Brain microvascular endothelial cell (primary cell): ENCODE results near the gene F5.
"Not testable (repeated sequence)": the region's sequence is repeated elsewhere in the genome, so short reads cannot be mapped to it uniquely, and the experiment has no call there.

Experiments used
- DNase-seq: peaks from one replicate; pipeline ENCODE4 v3.0.0-alpha.2; 2020
- H3K27ac ChIP-seq: fragments of 250-450 bp; sonication (Bioruptor Pico); 2 replicates; pipeline ENCODE4 v1.5.1; 2020; ENCODE audit warnings: mild to moderate bottlenecking, moderate library complexity
- H3K27me3 ChIP-seq: fragments of 250-450 bp; sonication (Bioruptor Pico); replicated peaks from 2 replicates; pipeline ENCODE4 v1.5.1; 2020; ENCODE audit warnings: mild to moderate bottlenecking
- H3K36me3 ChIP-seq: fragments of 250-450 bp; sonication (Bioruptor Pico); replicated peaks from 2 replicates; pipeline ENCODE4 v1.5.1; 2020; ENCODE audit warnings: mild to moderate bottlenecking
- H3K4me3 ChIP-seq: 2 replicates; pipeline ENCODE4 v1.5.1; 2011; ENCODE audit warnings: low read depth, mild to moderate bottlenecking, control low read depth, low read length, moderate library complexity
- in situ Hi-C: cut with HindIII; loops from 2 replicates; pipeline ENCODE4 v1.10.0; 2017; ENCODE audit warnings: low sequenced_read_pairs, low pct_ligation_motif_present
- TF ChIP-seq, protein P1 (sequence below): IDR thresholded peaks from 2 replicates; pipeline ENCODE4 v1.5.1; 2011; ENCODE audit warnings: low read depth, mild to moderate bottlenecking, moderate library complexity, low read length, control low read depth, inconsistent platforms; ENCODE audit errors: missing control alignments

F5 gene

DNA sequence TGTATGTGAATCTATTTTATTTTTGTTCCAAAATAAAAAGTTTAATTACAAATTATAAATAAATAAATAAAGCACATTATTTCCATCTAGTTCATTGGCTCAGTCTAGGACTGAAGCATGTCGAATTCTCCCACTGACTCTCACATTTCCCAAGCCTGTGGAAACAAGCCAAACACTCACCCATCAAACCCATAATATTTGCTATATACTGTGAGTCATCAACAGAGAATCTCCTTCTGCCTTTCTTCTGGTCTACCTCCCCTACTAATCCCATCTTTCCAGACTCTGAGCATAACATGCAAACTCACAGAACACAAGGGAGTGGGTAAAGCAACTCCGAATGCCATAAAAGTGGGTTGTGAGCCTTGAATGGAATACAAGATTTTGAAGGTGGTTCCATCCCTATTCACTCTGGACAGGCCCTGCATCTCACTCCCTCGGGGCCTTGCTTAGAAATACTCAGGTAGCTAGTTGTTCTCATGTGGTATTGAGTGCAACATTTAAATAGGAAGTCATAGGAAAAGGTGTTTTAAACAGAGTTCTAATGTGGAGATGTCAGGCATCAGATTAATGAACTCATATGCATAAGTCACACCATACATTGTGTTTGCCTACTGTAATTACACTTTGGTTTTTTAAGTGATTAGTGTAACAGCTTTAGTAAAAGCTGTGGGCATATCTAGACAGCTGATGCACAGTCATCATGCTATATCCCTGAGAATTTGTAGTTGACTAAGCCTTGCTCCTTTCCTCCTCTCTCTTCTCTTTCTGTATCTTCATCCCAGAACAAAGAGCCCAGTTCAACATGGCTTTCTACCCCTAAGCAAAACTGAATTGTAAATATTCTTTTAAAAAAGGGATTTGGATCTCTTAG is 47.0 kb downstream of the F5 start:
- TF ChIP-seq, protein P1, sequence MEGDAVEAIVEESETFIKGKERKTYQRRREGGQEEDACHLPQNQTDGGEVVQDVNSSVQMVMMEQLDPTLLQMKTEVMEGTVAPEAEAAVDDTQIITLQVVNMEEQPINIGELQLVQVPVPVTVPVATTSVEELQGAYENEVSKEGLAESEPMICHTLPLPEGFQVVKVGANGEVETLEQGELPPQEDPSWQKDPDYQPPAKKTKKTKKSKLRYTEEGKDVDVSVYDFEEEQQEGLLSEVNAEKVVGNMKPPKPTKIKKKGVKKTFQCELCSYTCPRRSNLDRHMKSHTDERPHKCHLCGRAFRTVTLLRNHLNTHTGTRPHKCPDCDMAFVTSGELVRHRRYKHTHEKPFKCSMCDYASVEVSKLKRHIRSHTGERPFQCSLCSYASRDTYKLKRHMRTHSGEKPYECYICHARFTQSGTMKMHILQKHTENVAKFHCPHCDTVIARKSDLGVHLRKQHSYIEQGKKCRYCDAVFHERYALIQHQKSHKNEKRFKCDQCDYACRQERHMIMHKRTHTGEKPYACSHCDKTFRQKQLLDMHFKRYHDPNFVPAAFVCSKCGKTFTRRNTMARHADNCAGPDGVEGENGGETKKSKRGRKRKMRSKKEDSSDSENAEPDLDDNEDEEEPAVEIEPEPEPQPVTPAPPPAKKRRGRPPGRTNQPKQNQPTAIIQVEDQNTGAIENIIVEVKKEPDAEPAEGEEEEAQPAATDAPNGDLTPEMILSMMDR: no peak
- DNase-seq: peak; percentile 86
- H3K27me3 ChIP-seq: no peaks in the 10 kb centered on the region
- H3K36me3 ChIP-seq: no peaks in the 10 kb centered on the region
- no peak overlapping the region for H3K27ac ChIP-seq
- no peak overlapping the region for H3K4me3 ChIP-seq
- in situ Hi-C loops: no loop called here

DNA sequence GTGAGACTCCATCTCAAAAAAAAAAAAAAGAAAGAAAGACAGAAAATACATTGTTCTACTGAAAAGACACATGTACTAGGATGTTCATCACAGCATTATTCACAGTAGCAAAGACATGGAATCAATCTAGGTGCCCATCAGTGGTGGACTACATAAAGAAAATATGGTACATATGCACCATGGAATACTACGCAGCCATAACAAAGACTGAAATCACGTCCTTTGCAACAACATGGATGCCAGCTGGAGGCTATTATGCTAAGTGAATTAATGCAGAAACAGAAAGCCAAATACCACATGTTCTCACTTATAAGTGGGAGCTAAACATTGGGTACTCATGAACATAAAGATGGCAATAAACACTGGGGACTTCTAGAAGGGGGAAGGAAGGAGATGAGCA is 51.6 kb downstream of the F5 start:
- H3K36me3 ChIP-seq: no peaks in the 10 kb centered on the region
- no peak for DNase-seq
- H3K4me3 ChIP-seq: no peak overlapping the region
- H3K27me3 ChIP-seq: no peaks in the 10 kb centered on the region
- TF ChIP-seq, protein P1: no peak
- in situ Hi-C loops: no loop called here
- no peak overlapping the region for H3K27ac ChIP-seq

DNA sequence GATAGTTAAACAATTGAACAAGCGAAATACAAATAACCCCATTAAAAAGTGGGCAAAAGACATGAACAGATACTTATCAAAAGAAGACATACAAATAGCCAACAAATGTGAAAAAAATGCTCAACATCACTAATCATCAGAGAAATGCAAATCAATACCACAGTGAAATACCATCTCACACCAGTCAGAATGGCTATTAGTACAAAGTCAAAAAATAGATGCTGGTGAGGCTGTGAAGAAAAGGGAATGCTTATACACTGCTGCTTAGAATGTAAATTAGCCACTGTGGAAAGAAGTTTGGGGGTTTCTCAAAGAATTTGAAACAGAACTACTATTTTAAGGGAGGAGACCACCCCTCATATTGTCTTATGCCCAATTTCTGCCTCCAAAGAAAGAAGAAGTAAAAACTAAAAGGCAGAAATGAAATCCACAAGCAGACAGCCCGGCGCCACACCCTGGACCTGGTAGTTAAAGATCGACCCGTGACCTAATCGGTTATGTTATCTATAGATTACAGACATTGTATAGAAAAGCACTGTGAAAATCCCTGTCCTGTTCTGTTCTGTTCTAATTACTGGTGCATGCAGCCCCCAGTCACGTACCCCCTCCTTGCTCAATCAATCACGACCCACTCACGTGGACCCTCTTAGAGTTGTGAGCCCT is 52.6 kb downstream of the F5 start:
- H3K27ac ChIP-seq, H3K36me3 ChIP-seq, DNase-seq, H3K27me3 ChIP-seq, in situ Hi-C loops, H3K4me3 ChIP-seq: not testable (repeated sequence)

DNA sequence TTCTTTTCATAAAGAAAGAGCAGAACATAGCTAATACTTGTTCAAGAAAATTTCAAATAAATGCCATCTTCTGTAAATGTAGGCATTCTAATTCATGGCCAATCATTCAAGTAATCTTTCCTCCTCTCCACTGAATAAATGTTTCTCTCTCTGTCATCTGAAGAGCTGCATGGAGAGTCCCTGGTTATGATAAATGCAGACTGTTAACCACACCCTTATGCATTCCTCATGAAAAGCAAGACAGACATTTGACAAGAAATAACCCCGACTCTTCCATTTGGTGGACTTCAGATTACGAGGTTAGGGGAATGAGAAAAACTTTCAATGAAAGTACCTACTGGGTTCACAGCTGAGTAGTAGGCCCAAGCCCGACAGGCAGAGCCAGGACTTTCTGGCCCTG is 55.8 kb downstream of the F5 start:
- in situ Hi-C loops: no loop called here
- Histone ChIP-seq H3K4me3 (no peak overlapping the region), H3K27me3 (no peaks in the 10 kb centered on the region), H3K36me3 (no peaks in the 10 kb centered on the region), H3K27ac (no peak overlapping the region)
- TF ChIP-seq, protein P1: no peak
- DNase-seq: no peak

DNA sequence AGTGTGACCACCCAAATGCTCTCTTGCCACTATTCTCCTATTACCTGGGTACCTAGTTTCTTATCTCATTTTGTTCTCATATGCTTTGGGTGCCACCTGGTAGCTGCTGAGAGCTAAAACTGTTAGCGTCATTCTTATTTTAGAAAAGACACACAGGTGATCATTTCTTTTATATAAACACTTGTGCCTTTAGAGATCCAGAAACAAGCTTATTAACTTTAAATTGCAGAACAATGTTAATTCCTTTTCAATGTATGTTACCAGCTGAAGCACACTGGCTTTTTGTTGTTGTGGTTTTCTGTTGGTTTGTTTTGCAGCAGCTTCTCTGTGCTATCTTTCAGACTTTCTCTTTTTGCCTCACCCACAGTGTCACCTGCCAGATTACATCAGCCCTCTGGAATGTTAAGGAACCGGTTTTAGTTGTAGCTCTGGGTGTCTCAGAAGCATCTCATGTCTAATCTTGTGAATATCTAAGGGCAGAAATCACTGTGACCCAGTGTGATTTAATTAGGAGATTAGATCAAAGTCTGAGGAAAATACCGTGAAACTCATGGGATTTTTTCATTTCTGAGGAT is 57.1 kb downstream of the F5 start:
- no peaks in the 10 kb centered on the region for H3K27me3 ChIP-seq
- no peak overlapping the region for H3K27ac ChIP-seq
- DNase-seq: no peak
- TF ChIP-seq, protein P1: no peak
- in situ Hi-C loops: no loop called here
- H3K36me3 ChIP-seq: no peaks in the 10 kb centered on the region
- no peak overlapping the region for H3K4me3 ChIP-seq
